Measurements from ENCODE around the gene LCE3A.
"Not testable (repeated sequence)": the region's sequence is repeated elsewhere in the genome, so short reads cannot be mapped to it uniquely, and the experiment has no call there.

LCE3A gene

GRCh38 chr1:152630596-152630995 lies 7.7 kb upstream of the LCE3A start:
- H3K36me3 ChIP-seq (ENCODE audit: insufficient read depth, low read length): no peaks in the 10 kb centered on the region
- no peaks in the 10 kb centered on the region for H3K27me3 ChIP-seq (ENCODE audit: control insufficient read depth in 1 of 2, insufficient read depth in 2 of 2, low read length in 2 of 2)
- no peaks in the 10 kb centered on the region for H3K9me3 ChIP-seq (ENCODE audit: low read length)
- H3K27ac ChIP-seq (ENCODE audit: low read depth, low read length): no peak overlapping the region
- no peak overlapping the region for H3K4me3 ChIP-seq (ENCODE audit: low read depth in 1 of 2, low read length in 2 of 2)
- no peak overlapping the region for H3K9ac ChIP-seq (ENCODE audit: low read length)
- no peaks in the 10 kb centered on the region for H3K4me1 ChIP-seq (ENCODE audit: insufficient read depth, low read length)

GRCh38 chr1:152626744-152627143 lies 3.8 kb upstream of the LCE3A start:
- Histone ChIP-seq H3K9me3 (ENCODE audit: low read length) (no peaks in the 10 kb centered on the region), H3K36me3 (ENCODE audit: insufficient read depth, low read length) (no peaks in the 10 kb centered on the region), H3K9ac (ENCODE audit: low read length) (no peak overlapping the region), H3K4me1 (ENCODE audit: insufficient read depth, low read length) (no peaks in the 10 kb centered on the region), H3K27ac (ENCODE audit: low read depth, low read length) (no peak overlapping the region), H3K27me3 (ENCODE audit: control insufficient read depth in 1 of 2, insufficient read depth in 2 of 2, low read length in 2 of 2) (no peaks in the 10 kb centered on the region), H3K4me3 (ENCODE audit: low read depth in 1 of 2, low read length in 2 of 2) (no peak overlapping the region)

- H3K4me1 ChIP-seq (ENCODE audit: insufficient read depth, low read length): no peaks in the 10 kb centered on the region
- no peaks in the 10 kb centered on the region for H3K27me3 ChIP-seq (ENCODE audit: control insufficient read depth in 1 of 2, insufficient read depth in 2 of 2, low read length in 2 of 2)
- H3K9ac ChIP-seq (ENCODE audit: low read length): no peak overlapping the region
- H3K4me3 ChIP-seq (ENCODE audit: low read depth in 1 of 2, low read length in 2 of 2): no peak overlapping the region
- no peaks in the 10 kb centered on the region for H3K36me3 ChIP-seq (ENCODE audit: insufficient read depth, low read length)
- no peaks in the 10 kb centered on the region for H3K9me3 ChIP-seq (ENCODE audit: low read length)
- H3K27ac ChIP-seq (ENCODE audit: low read depth, low read length): no peak overlapping the region
Measured at GRCh38 chr1:152623203-152623844, 421 bp upstream of the LCE3A start.

DNA sequence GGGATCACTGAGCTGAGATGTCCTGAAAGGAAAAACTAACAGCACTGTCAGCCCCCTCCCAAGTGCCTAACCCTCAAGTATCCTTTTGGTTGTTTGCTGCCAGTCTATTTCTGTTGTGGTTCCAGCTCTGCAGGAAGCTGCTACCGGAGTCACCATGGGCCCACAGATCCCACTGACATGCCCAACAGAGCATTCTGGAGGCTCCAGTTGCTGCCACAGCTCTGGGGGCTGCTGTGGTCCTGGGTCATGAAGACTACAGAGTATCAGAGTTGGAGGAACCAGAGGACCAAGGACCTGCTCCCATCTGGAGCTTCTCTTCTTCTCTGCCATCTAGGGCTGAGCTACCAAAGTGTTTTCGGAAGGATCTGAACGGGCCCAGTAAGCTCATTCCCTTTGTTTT lies 910 bp downstream of the LCE3A start:
- H3K36me3 ChIP-seq (ENCODE audit: insufficient read depth, low read length): no peaks in the 10 kb centered on the region
- H3K9ac ChIP-seq (ENCODE audit: low read length): no peak overlapping the region
- H3K27me3 ChIP-seq (ENCODE audit: control insufficient read depth in 1 of 2, insufficient read depth in 2 of 2, low read length in 2 of 2): no peaks in the 10 kb centered on the region
- H3K9me3 ChIP-seq (ENCODE audit: low read length): no peaks in the 10 kb centered on the region
- no peaks in the 10 kb centered on the region for H3K4me1 ChIP-seq (ENCODE audit: insufficient read depth, low read length)
- H3K27ac ChIP-seq (ENCODE audit: low read depth, low read length): no peak overlapping the region
- no peak overlapping the region for H3K4me3 ChIP-seq (ENCODE audit: low read depth in 1 of 2, low read length in 2 of 2)

GRCh38 chr1:152613511-152613910 lies 9.4 kb downstream of the LCE3A start, which contains the start of gene LCE3B:
Gene LCE3B, plus strand, starts transcription at chr1:152613811. Its CDS starts 0 bp downstream, at chr1:152613811.
- no peak within 1 kb of the TSS for H3K9ac ChIP-seq (ENCODE audit: low read length)
- no peak within 1 kb of the TSS for H3K4me3 ChIP-seq (ENCODE audit: low read depth in 1 of 2, low read length in 2 of 2)
- H3K4me1 ChIP-seq (ENCODE audit: insufficient read depth, low read length): no peaks in the 10 kb centered on the region
- no peaks in the 10 kb centered on the region for H3K9me3 ChIP-seq (ENCODE audit: low read length)
- no peaks in the 10 kb centered on the region for H3K36me3 ChIP-seq (ENCODE audit: insufficient read depth, low read length)
- H3K27me3 ChIP-seq (ENCODE audit: control insufficient read depth in 1 of 2, insufficient read depth in 2 of 2, low read length in 2 of 2): no peaks in the 10 kb centered on the region
- H3K27ac ChIP-seq (ENCODE audit: low read depth, low read length): no peak within 1 kb of the TSS

DNA sequence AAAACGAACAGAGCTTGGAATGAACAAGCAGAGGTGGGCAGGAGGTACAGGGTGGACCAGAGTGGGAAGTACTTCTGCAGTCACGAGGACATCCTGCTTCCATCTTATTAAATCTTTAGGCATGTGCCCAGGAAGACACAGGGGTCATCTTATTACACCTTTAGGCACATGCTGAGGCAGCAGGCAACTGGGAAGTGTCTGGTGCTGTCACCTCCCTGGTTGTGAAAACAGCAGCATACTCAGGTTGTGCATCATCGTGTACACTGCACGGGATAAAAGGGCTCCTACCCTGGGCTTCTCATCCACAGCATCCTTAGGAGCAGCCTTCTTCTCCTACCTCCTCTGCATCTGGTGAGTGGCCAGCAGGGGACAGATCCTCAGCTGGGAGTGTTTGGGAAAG lies 23.0 kb downstream of the LCE3A start, which contains the start of gene LCE3C:
Gene LCE3C (plus strand): TSS at position 301 of the 400 bp plus-strand sequence. CDS start 498 bp downstream, outside the sequence.
- H3K9me3 ChIP-seq (ENCODE audit: low read length): no peaks in the 10 kb centered on the region
- no peak within 1 kb of the TSS for H3K9ac ChIP-seq (ENCODE audit: low read length)
- no peak within 1 kb of the TSS for H3K27ac ChIP-seq (ENCODE audit: low read depth, low read length)
- H3K36me3 ChIP-seq (ENCODE audit: insufficient read depth, low read length): no peaks in the 10 kb centered on the region
- H3K4me3 ChIP-seq (ENCODE audit: low read depth in 1 of 2, low read length in 2 of 2): no peak within 1 kb of the TSS
- no peaks in the 10 kb centered on the region for H3K4me1 ChIP-seq (ENCODE audit: insufficient read depth, low read length)
- H3K27me3 ChIP-seq (ENCODE audit: control insufficient read depth in 1 of 2, insufficient read depth in 2 of 2, low read length in 2 of 2): no peaks in the 10 kb centered on the region

DNA sequence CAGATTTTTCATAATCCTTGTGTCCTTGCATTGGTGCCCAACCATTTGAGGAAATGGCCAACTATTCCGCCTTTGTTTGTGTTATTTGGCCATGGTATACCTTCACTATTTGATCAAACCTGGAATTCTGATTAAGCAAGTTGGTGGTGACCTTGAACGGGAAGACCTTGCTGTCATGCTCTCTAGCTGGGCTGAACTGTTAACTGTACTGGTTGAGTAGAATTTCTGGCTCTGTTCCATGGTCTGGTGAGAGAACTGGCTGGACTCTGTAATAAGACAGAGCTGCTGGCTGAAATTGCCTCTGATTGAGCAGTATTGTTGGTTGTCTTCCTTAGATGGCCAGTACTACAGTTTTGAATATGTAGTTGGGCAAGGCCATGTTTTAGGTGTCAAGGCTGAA lies 25.9 kb downstream of the LCE3A start:
- Histone ChIP-seq H3K9ac (ENCODE audit: low read length) (no peak overlapping the region), H3K36me3 (ENCODE audit: insufficient read depth, low read length) (no peaks in the 10 kb centered on the region), H3K27ac (ENCODE audit: low read depth, low read length) (no peak overlapping the region), H3K9me3 (ENCODE audit: low read length) (no peaks in the 10 kb centered on the region), H3K4me1 (ENCODE audit: insufficient read depth, low read length) (no peaks in the 10 kb centered on the region), H3K27me3 (ENCODE audit: control insufficient read depth in 1 of 2, insufficient read depth in 2 of 2, low read length in 2 of 2) (no peaks in the 10 kb centered on the region), H3K4me3 (ENCODE audit: low read depth in 1 of 2, low read length in 2 of 2) (no peak overlapping the region)

GRCh38 chr1:152585586-152585985 lies 37.3 kb downstream of the LCE3A start:
- no peak overlapping the region for H3K4me3 ChIP-seq (ENCODE audit: low read depth in 1 of 2, low read length in 2 of 2)
- H3K4me1 ChIP-seq (ENCODE audit: insufficient read depth, low read length): no peaks in the 10 kb centered on the region
- no peaks in the 10 kb centered on the region for H3K9me3 ChIP-seq (ENCODE audit: low read length)
- no peak overlapping the region for H3K27ac ChIP-seq (ENCODE audit: low read depth, low read length)
- no peak overlapping the region for H3K9ac ChIP-seq (ENCODE audit: low read length)
- no peaks in the 10 kb centered on the region for H3K36me3 ChIP-seq (ENCODE audit: insufficient read depth, low read length)
- H3K27me3 ChIP-seq (ENCODE audit: control insufficient read depth in 1 of 2, insufficient read depth in 2 of 2, low read length in 2 of 2): no peaks in the 10 kb centered on the region

GRCh38 chr1:152582647-152583046 lies 40.3 kb downstream of the LCE3A start:
- H3K36me3 ChIP-seq (ENCODE audit: insufficient read depth, low read length): no peaks in the 10 kb centered on the region
- H3K4me1 ChIP-seq (ENCODE audit: insufficient read depth, low read length): no peaks in the 10 kb centered on the region

DNA sequence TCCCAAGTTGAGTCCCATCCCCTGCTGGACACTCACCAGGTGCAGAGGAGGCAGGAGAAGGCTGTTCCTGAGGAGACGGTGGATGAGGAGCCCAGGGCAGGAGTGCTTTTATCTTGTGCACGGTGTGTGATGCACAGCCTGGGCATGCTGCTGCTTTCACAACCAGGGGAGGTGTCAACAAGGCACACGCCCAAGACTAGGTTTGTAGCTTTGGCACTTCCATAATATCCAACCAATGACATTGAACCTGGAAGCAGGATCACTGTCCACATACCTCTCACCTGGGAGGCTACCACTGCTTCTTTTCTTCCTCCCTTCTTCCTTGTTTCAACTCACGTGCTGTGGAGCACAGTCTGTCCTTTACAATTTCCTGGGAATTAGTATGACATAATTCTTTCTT lies 42.5 kb downstream of the LCE3A start, which contains the start of gene LCE3D:
Gene LCE3D (minus strand): TSS at position 84 of the 400 bp plus-strand sequence. CDS start 580 bp downstream, outside the sequence.
- Histone ChIP-seq H3K4me3 (ENCODE audit: low read depth in 1 of 2, low read length in 2 of 2) (no peak within 1 kb of the TSS), H3K27ac (ENCODE audit: low read depth, low read length) (no peak within 1 kb of the TSS), H3K4me1 (ENCODE audit: insufficient read depth, low read length) (no peaks in the 10 kb centered on the region), H3K9ac (ENCODE audit: low read length) (no peak within 1 kb of the TSS), H3K36me3 (ENCODE audit: insufficient read depth, low read length) (no peaks in the 10 kb centered on the region), H3K9me3 (ENCODE audit: low read length) (no peaks in the 10 kb centered on the region), H3K27me3 (ENCODE audit: control insufficient read depth in 1 of 2, insufficient read depth in 2 of 2, low read length in 2 of 2) (no peaks in the 10 kb centered on the region)

More at GRCh38 chr1:152582647-152583046, 40.3 kb downstream of the LCE3A start:
- H3K4me3 ChIP-seq (ENCODE audit: low read depth in 1 of 2, low read length in 2 of 2): no peak overlapping the region
- no peaks in the 10 kb centered on the region for H3K27me3 ChIP-seq (ENCODE audit: control insufficient read depth in 1 of 2, insufficient read depth in 2 of 2, low read length in 2 of 2)
- no peak overlapping the region for H3K9ac ChIP-seq (ENCODE audit: low read length)
- no peak overlapping the region for H3K27ac ChIP-seq (ENCODE audit: low read depth, low read length)
- H3K9me3 ChIP-seq (ENCODE audit: low read length): no peaks in the 10 kb centered on the region

GRCh38 chr1:152579526-152579925 lies 43.4 kb downstream of the LCE3A start:
- H3K4me1 ChIP-seq (ENCODE audit: insufficient read depth, low read length); H3K9ac ChIP-seq (ENCODE audit: low read length); H3K27ac ChIP-seq (ENCODE audit: low read depth, low read length); H3K36me3 ChIP-seq (ENCODE audit: insufficient read depth, low read length); H3K9me3 ChIP-seq (ENCODE audit: low read length); H3K4me3 ChIP-seq (ENCODE audit: low read depth in 1 of 2, low read length in 2 of 2); H3K27me3 ChIP-seq (ENCODE audit: control insufficient read depth in 1 of 2, insufficient read depth in 2 of 2, low read length in 2 of 2): not testable (repeated sequence)

- Histone ChIP-seq H3K4me1 (ENCODE audit: insufficient read depth, low read length) (no peaks in the 10 kb centered on the region), H3K4me3 (ENCODE audit: low read depth in 1 of 2, low read length in 2 of 2) (no peak overlapping the region), H3K9me3 (ENCODE audit: low read length) (no peaks in the 10 kb centered on the region), H3K36me3 (ENCODE audit: insufficient read depth, low read length) (no peaks in the 10 kb centered on the region), H3K27ac (ENCODE audit: low read depth, low read length) (no peak overlapping the region), H3K9ac (ENCODE audit: low read length) (no peak overlapping the region), H3K27me3 (ENCODE audit: control insufficient read depth in 1 of 2, insufficient read depth in 2 of 2, low read length in 2 of 2) (no peaks in the 10 kb centered on the region)
Measured at GRCh38 chr1:152577168-152577567, 45.7 kb downstream of the LCE3A start.
